Measurements from ENCODE around the gene SLCO2B1.

SLCO2B1 gene

GRCh38 chr11:75238595-75239440, 87.9 kb downstream of the SLCO2B1 start:
- no peak for TF ChIP-seq CREB5 (CRISPR knock-in tag; IDR thresholded peaks at IDR 0.05; ENCODE audit: low read depth)
- no peak for TF ChIP-seq ARNTL (CRISPR knock-in tag; IDR thresholded peaks at IDR 0.05; ENCODE audit: borderline replicate concordance, low read depth)
- TF ChIP-seq ZC3H10 (CRISPR knock-in tag; IDR thresholded peaks at IDR 0.05), result no peak
- TF ChIP-seq, protein P1, sequence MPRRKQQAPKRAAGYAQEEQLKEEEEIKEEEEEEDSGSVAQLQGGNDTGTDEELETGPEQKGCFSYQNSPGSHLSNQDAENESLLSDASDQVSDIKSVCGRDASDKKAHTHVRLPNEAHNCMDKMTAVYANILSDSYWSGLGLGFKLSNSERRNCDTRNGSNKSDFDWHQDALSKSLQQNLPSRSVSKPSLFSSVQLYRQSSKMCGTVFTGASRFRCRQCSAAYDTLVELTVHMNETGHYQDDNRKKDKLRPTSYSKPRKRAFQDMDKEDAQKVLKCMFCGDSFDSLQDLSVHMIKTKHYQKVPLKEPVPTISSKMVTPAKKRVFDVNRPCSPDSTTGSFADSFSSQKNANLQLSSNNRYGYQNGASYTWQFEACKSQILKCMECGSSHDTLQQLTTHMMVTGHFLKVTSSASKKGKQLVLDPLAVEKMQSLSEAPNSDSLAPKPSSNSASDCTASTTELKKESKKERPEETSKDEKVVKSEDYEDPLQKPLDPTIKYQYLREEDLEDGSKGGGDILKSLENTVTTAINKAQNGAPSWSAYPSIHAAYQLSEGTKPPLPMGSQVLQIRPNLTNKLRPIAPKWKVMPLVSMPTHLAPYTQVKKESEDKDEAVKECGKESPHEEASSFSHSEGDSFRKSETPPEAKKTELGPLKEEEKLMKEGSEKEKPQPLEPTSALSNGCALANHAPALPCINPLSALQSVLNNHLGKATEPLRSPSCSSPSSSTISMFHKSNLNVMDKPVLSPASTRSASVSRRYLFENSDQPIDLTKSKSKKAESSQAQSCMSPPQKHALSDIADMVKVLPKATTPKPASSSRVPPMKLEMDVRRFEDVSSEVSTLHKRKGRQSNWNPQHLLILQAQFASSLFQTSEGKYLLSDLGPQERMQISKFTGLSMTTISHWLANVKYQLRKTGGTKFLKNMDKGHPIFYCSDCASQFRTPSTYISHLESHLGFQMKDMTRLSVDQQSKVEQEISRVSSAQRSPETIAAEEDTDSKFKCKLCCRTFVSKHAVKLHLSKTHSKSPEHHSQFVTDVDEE (CRISPR knock-in tag; IDR thresholded peaks at IDR 0.05), result no peak
- TF ChIP-seq ZFP3 (CRISPR knock-in tag; IDR thresholded peaks at IDR 0.05), result no peak
- no peak for TF ChIP-seq SNAI2 (CRISPR knock-in tag; IDR thresholded peaks at IDR 0.05)
- TF ChIP-seq OSR1 (CRISPR knock-in tag; IDR thresholded peaks at IDR 0.05), result no peak
- no peak for TF ChIP-seq CSDC2 (CRISPR knock-in tag; IDR thresholded peaks at IDR 0.05)
- TF ChIP-seq CSRNP3 (CRISPR knock-in tag; IDR thresholded peaks at IDR 0.05), result no peak
- TF ChIP-seq GLIS3 (CRISPR knock-in tag; IDR thresholded peaks at IDR 0.05), result no peak
- TF ChIP-seq ZNF565 (CRISPR knock-in tag; conservative IDR thresholded peaks at IDR 0.05; ENCODE audit: low read depth), result no peak
- TF ChIP-seq RARB (CRISPR knock-in tag; IDR thresholded peaks at IDR 0.05), result no peak
- TF ChIP-seq, protein P2, sequence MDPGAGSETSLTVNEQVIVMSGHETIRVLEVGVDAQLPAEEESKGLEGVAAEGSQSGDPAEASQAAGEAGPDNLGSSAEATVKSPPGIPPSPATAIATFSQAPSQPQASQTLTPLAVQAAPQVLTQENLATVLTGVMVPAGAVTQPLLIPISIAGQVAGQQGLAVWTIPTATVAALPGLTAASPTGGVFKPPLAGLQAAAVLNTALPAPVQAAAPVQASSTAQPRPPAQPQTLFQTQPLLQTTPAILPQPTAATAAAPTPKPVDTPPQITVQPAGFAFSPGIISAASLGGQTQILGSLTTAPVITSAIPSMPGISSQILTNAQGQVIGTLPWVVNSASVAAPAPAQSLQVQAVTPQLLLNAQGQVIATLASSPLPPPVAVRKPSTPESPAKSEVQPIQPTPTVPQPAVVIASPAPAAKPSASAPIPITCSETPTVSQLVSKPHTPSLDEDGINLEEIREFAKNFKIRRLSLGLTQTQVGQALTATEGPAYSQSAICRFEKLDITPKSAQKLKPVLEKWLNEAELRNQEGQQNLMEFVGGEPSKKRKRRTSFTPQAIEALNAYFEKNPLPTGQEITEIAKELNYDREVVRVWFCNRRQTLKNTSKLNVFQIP (CRISPR knock-in tag; IDR thresholded peaks at IDR 0.05; ENCODE audit: borderline replicate concordance, low read depth), result no peak
- ATAC-seq, result no peak

- ATAC-seq, result no peak
- TF ChIP-seq ZNF8 (CRISPR knock-in tag; IDR thresholded peaks at IDR 0.05) (no peak), ZNF70 (CRISPR knock-in tag; IDR thresholded peaks at IDR 0.05) (no peak), SNAI2 (CRISPR knock-in tag; IDR thresholded peaks at IDR 0.05) (no peak), RARB (CRISPR knock-in tag; IDR thresholded peaks at IDR 0.05) (no peak), PPARA (CRISPR knock-in tag; IDR thresholded peaks at IDR 0.05; ENCODE audit: borderline replicate concordance) (no peak), OSR1 (CRISPR knock-in tag; IDR thresholded peaks at IDR 0.05) (no peak), GLIS3 (CRISPR knock-in tag; IDR thresholded peaks at IDR 0.05) (no peak), ZFP30 (CRISPR knock-in tag; IDR thresholded peaks at IDR 0.05) (no peak)
- TF ChIP-seq, protein P1 (CRISPR knock-in tag; IDR thresholded peaks at IDR 0.05), result no peak
Observed at GRCh38 chr11:75239531-75240290, 88.8 kb downstream of the SLCO2B1 start.

Measured in SK-N-SH treated with all-trans-retinoic acid at 6 μM for 48 hours (cell line).